HepG2 (cell line): ENCODE results near the gene SLC35B3. TPM values are rescaled to one million over a fixed set of nuclear protein-coding genes. Genes with fewer than 3 reads are reported as not detected.

ENCODE experiments used
- ATAC-seq: fragments of 200-7000 bp; cut with Tn5 transposase; 3 replicates; pipeline ENCODE4 v1.9.1; 2020; ENCODE audit warnings: mild to moderate bottlenecking, moderate library complexity
- BruUV-seq: library from RNA; stranded (reverse); fragments of 400-500 nt; replicated peaks from 2 replicates; lab custom pipeline; 2021; lab: Mats Ljungman, UMichigan
- CTCF ChIA-PET: fragments of 300-600 bp; formaldehyde crosslinking; extraction: SDS; loops from one replicate; lab custom pipeline; 2021; ENCODE audit warnings: low total read pairs, inconsistent platforms, low intra/inter-chr PET ratio; lab: Yijun Ruan, JAX
- POLR2A ChIA-PET: fragments of 350-600 bp; sonication (Branson Sonifier 250); formaldehyde crosslinking; loops from one replicate; lab custom pipeline; 2020; ENCODE audit warnings: antibody characterized with exemption, inconsistent platforms; lab: Yijun Ruan, JAX
- DNase-seq: peaks from one replicate; pipeline ENCODE4 v3.0.0-alpha.2; 2015; ENCODE audit warnings: low spot score
- FAIRE-seq: peaks from 3 replicates; lab custom pipeline; 2011; peaks lifted over from hg19 to GRCh38; lab: Jason Lieb, UNC
- H2AFZ ChIP-seq: one replicate; pipeline ENCODE4 v1.6.1; 2011; ENCODE audit warnings: low read length, inconsistent platforms
- H3K27ac ChIP-seq: fragments of 300-600 bp; 3 replicates; pipeline ENCODE4 v1.8.0; 2011; ENCODE audit warnings: mixed run types, mild to moderate bottlenecking, mixed read lengths, low read length, inconsistent platforms; ENCODE audit not compliant: insufficient read depth; ENCODE audit errors: extremely low read length
- H3K27me3 ChIP-seq, 2 experiments: fragments of 200-600 bp in 1 of 2; 2 replicates in 1 of 2; 3 replicates in 1 of 2; pipeline versions ENCODE4 v1.6.0 to v1.8.0; 2011; ENCODE audit warnings: low read length in 2 of 2, mild to moderate bottlenecking in 2 of 2, moderate library complexity in 2 of 2, inconsistent platforms in 1 of 2; ENCODE audit not compliant: insufficient read depth in 2 of 2, control insufficient read depth in 1 of 2
- H3K36me3 ChIP-seq, 2 experiments: fragments of 200-600 bp in 1 of 2; replicated peaks in 1 of 2; 2 replicates in 1 of 2; 3 replicates in 1 of 2; pipeline versions ENCODE4 v1.5.1 to v1.8.0; 2011; ENCODE audit warnings: low read length in 2 of 2, inconsistent platforms in 1 of 2; ENCODE audit not compliant: insufficient read depth in 2 of 2, control insufficient read depth in 1 of 2
- H3K4me1 ChIP-seq: 2 replicates; pipeline ENCODE4 v1.5.1; 2012; ENCODE audit warnings: low read length, inconsistent platforms; ENCODE audit not compliant: insufficient read depth
- H3K4me2 ChIP-seq: 2 replicates; pipeline ENCODE4 v1.6.0; 2011; ENCODE audit warnings: low read depth, low read length, inconsistent platforms
- H3K4me3 ChIP-seq, 3 experiments: fragments of 200-600 bp in 1 of 3; sonication (generic), shearing (Covaris generic) in 1 of 3; replicated peaks in 1 of 3; 2 replicates each; pipeline ENCODE4 v1.5.1; 2011 to 2016; ENCODE audit warnings: low read length in 3 of 3, inconsistent platforms in 2 of 3, low read depth in 2 of 3, mild to moderate bottlenecking in 2 of 3, control low read depth in 1 of 3, mixed read lengths in 1 of 3; ENCODE audit not compliant: insufficient read depth in 1 of 3
- H3K79me2 ChIP-seq: one replicate; pipeline ENCODE4 v1.6.1; 2011; ENCODE audit warnings: low read length, inconsistent platforms; ENCODE audit not compliant: insufficient read depth
- H3K9ac ChIP-seq: 2 replicates; pipeline ENCODE4 v1.6.0; 2011; ENCODE audit warnings: mild to moderate bottlenecking, low read depth, low read length, inconsistent platforms; ENCODE audit not compliant: insufficient read depth
- H3K9me3 ChIP-seq: 2 replicates; pipeline ENCODE4 v1.5.1; 2012; ENCODE audit warnings: mild to moderate bottlenecking, low read length
- H4K20me1 ChIP-seq: 2 replicates; pipeline ENCODE4 v1.6.0; 2011; ENCODE audit warnings: inconsistent platforms, mild to moderate bottlenecking, low read length, moderate library complexity; ENCODE audit not compliant: insufficient read depth
- HNRNPH1 ChIP-seq: fragments of 200-400 bp; formaldehyde crosslinking; optimal IDR thresholded peaks from 2 replicates; pipeline ENCODE3; 2017; ENCODE audit warnings: mild to moderate bottlenecking, low read depth, low read length
- SCMH1 ChIP-seq: sonication (generic); formaldehyde crosslinking; IDR thresholded peaks from 2 replicates; pipeline ENCODE4 v1.9.0; 2021; ENCODE audit warnings: missing genetic modification reagents, mild to moderate bottlenecking, borderline replicate concordance
- ZHX2 ChIP-seq, 2 experiments: sonication (generic) in 1 of 2; formaldehyde crosslinking in 1 of 2; IDR thresholded peaks; 2 replicates each; pipeline versions ENCODE4 v1.6.1 to v1.9.0; 2014 to 2022; ENCODE audit warnings: antibody characterized with exemption in 1 of 2, borderline replicate concordance in 1 of 2, inconsistent platforms in 1 of 2, low read depth in 1 of 2, missing genetic modification reagents in 1 of 2
- ZMYM2 ChIP-seq: sonication (generic); formaldehyde crosslinking; IDR thresholded peaks from 2 replicates; pipeline ENCODE4 v1.8.0; 2022; ENCODE audit warnings: mild to moderate bottlenecking, missing genetic modification reagents
- ZNF317 ChIP-seq: sonication (generic); formaldehyde crosslinking; IDR thresholded peaks from 2 replicates; pipeline ENCODE4 v1.5.0; 2020; ENCODE audit warnings: mild to moderate bottlenecking, missing genetic modification reagents
- WGBS: methylation state at CpG from one replicate; pipeline ENCODE4 v1.1.6; 2017; ENCODE audit warnings: low lambda C conversion rate; 5-methylcytosine and 5-hydroxymethylcytosine counted together
- in situ Hi-C: cut with HindIII; loops from 2 replicates; pipeline ENCODE4 v1.10.0; 2017; ENCODE audit warnings: low pct_unique_long_range_greater_than_20kb; ENCODE audit not compliant: extremely low pct_ligation_motif_present
- intact Hi-C: fragments of 100-400 bp; cut with micrococcal nuclease; formaldehyde crosslinking; loops from one replicate; pipeline ENCODE4 v1.10.0; 2022; ENCODE audit not compliant: unreplicated experiment
- polyA plus RNA-seq, 8 experiments: library from polyadenylated mRNA; depleted of rRNA in 3 of 8; stranded (reverse) in 7 of 8; unstranded in 1 of 8; fragments of >200 nt; fragmentation: Illumina TruSeq in 4 of 8; extraction: Trizol in 4 of 8; gene quantifications; 2 replicates each; pipeline versions ENCODE4 v1.2.1 to v1.2.3, GENCODE V29; 2011 to 2016; ENCODE audit warnings: low read depth in 4 of 8, missing spikeins in 1 of 8, mixed read lengths in 1 of 8; ENCODE audit not compliant: insufficient read depth in 1 of 8
- total RNA-seq, 5 experiments: library from RNA; depleted of rRNA; stranded (reverse); fragments of >200 nt; fragmentation: Illumina TruSeq; extraction: Trizol; gene quantifications; 2 replicates each; pipeline ENCODE4 v1.2.3, GENCODE V29; 2016; ENCODE audit warnings: low read depth in 1 of 5

The SLC35B3 gene
- total and polyA plus RNA-seq, 2 of the 13 experiments (the other 11 are each of a cell fraction or from before 2014, with no cell fraction given): 8.7 to 13.5 TPM

DNA sequence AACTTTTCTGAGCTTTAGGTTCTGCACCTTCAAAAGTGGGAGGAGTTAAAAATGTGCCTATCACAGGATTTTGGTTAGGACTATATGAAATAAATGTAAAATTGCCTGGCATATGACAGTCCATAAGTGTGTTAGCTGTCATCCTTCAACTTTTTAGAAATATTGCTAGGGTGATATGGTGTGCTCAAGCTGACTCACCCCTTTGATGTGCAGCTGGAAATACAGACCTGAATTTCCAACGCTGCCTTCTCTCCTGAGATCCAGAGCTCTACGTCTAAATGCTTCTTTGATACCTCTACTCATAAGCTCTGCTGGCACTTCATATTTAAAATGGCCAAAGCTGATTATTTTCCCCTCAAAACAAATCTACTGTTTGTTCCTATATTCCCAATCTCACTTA is 2.7 kb downstream of the SLC35B3 start:
- intact Hi-C loops: loop anchor here (10.0 kb wide), 1 partner anchor 328 kb away; the partner anchor contains the start of gene EEF1E1
- TF ChIP-seq HNRNPH1 (no peak), SCMH1 (CRISPR knock-in tag) (no peak), ZNF317 (no peak), ZHX2 (IDR thresholded peaks at IDR 0.05; ENCODE audit: low read depth) (no peak), ZHX2 (CRISPR knock-in tag; IDR thresholded peaks at IDR 0.05; ENCODE audit: borderline replicate concordance) (no peak), ZMYM2 (CRISPR knock-in tag) (no peak)
- ChIA-PET CTCF (no interaction called here), POLR2A (no interaction called here)
- H3K4me1 ChIP-seq: peaks cover 35% of the 10 kb centered on the region
- H2AFZ ChIP-seq: no peak overlapping the region
- no peaks in the 10 kb centered on the region for H3K9me3 ChIP-seq
- ATAC-seq (no peak), FAIRE-seq (no peak), DNase-seq (no peak)
- no peaks in the 10 kb centered on the region for H4K20me1 ChIP-seq
- peaks cover 19% of the 10 kb centered on the region for H3K79me2 ChIP-seq
- no peaks in the 10 kb centered on the region for H3K36me3 ChIP-seq
- BruUV-seq: no TSS peak
- no peak overlapping the region for H3K4me3 ChIP-seq
- peak overlapping the region; percentile 12; the same call in 1 of the 2 replicates for H3K4me2 ChIP-seq
- no peak overlapping the region for H3K9ac ChIP-seq
- H3K27ac ChIP-seq: no peak overlapping the region
- no peaks in the 10 kb centered on the region; a peak in 1 of 5 replicates for H3K27me3 ChIP-seq
- 100% methylated on average over 2 of the region's 2 CpGs for WGBS
- in situ Hi-C loops: no loop called here
